ENCODE data around the gene CAPN9. TPM values are rescaled to one million over a fixed set of nuclear protein-coding genes. Genes with fewer than 3 reads are reported as not detected.

CAPN9 gene
- total and polyA plus RNA-seq, 9 of the 15 experiments (the other 6 are each of a cell fraction or from before 2014, with no cell fraction given) = not detected

DNA sequence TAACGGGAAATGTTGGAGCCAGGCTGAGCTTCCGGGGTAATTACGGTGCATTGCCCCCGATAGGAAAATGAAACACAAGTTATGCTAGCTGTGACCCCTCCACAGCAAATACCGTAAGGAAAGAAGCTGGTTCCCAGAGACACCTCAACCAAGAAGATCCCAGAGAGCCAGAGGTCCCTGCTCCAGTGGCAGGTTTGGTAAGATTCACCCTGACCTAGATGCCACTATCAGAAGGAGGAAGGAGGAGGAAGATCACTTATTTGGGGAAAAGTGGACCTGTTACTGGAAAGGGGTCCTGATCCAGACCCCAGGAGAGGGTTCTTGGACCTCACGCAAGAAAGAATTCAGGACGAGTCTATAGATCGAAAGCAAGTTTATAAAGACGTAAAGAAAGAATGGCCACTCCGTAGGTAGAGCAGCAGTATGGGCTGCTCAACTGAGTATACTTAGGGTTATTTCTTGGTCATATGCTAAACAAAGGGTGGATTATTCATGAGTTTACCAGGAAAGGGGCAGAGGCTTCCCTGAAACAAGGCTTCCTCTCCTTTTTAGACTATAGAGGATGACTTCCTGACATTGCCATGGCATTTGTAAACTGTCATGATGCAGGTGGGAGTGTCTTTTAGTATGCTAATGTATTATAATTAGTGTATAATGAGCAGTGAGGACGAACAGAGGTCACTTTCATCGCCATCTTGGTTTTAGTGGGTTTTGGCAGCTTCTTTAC is 7.5 kb upstream of the CAPN9 start (continued):
- TF ChIP-seq, protein P1, sequence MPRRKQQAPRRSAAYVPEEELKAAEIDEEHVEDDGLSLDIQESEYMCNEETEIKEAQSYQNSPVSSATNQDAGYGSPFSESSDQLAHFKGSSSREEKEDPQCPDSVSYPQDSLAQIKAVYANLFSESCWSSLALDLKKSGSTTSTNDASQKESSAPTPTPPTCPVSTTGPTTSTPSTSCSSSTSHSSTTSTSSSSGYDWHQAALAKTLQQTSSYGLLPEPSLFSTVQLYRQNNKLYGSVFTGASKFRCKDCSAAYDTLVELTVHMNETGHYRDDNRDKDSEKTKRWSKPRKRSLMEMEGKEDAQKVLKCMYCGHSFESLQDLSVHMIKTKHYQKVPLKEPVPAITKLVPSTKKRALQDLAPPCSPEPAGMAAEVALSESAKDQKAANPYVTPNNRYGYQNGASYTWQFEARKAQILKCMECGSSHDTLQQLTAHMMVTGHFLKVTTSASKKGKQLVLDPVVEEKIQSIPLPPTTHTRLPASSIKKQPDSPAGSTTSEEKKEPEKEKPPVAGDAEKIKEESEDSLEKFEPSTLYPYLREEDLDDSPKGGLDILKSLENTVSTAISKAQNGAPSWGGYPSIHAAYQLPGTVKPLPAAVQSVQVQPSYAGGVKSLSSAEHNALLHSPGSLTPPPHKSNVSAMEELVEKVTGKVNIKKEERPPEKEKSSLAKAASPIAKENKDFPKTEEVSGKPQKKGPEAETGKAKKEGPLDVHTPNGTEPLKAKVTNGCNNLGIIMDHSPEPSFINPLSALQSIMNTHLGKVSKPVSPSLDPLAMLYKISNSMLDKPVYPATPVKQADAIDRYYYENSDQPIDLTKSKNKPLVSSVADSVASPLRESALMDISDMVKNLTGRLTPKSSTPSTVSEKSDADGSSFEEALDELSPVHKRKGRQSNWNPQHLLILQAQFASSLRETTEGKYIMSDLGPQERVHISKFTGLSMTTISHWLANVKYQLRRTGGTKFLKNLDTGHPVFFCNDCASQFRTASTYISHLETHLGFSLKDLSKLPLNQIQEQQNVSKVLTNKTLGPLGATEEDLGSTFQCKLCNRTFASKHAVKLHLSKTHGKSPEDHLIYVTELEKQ (CRISPR knock-in tag; IDR thresholded peaks at IDR 0.05) = no peak
- TF ChIP-seq NFIX (CRISPR knock-in tag; IDR thresholded peaks at IDR 0.05; ENCODE audit: low read depth) = no peak
- TF ChIP-seq PCBP1 (IDR thresholded peaks at IDR 0.05; ENCODE audit: low read depth, low read length, poor library complexity, severe bottlenecking) = no peak
- TF ChIP-seq MYBL2 (IDR thresholded peaks at IDR 0.05; ENCODE audit: low read depth) = no peak
- no peak for TF ChIP-seq MYBL2 (CRISPR knock-in tag; IDR thresholded peaks at IDR 0.05; ENCODE audit: borderline replicate concordance)
- TF ChIP-seq, protein P2, sequence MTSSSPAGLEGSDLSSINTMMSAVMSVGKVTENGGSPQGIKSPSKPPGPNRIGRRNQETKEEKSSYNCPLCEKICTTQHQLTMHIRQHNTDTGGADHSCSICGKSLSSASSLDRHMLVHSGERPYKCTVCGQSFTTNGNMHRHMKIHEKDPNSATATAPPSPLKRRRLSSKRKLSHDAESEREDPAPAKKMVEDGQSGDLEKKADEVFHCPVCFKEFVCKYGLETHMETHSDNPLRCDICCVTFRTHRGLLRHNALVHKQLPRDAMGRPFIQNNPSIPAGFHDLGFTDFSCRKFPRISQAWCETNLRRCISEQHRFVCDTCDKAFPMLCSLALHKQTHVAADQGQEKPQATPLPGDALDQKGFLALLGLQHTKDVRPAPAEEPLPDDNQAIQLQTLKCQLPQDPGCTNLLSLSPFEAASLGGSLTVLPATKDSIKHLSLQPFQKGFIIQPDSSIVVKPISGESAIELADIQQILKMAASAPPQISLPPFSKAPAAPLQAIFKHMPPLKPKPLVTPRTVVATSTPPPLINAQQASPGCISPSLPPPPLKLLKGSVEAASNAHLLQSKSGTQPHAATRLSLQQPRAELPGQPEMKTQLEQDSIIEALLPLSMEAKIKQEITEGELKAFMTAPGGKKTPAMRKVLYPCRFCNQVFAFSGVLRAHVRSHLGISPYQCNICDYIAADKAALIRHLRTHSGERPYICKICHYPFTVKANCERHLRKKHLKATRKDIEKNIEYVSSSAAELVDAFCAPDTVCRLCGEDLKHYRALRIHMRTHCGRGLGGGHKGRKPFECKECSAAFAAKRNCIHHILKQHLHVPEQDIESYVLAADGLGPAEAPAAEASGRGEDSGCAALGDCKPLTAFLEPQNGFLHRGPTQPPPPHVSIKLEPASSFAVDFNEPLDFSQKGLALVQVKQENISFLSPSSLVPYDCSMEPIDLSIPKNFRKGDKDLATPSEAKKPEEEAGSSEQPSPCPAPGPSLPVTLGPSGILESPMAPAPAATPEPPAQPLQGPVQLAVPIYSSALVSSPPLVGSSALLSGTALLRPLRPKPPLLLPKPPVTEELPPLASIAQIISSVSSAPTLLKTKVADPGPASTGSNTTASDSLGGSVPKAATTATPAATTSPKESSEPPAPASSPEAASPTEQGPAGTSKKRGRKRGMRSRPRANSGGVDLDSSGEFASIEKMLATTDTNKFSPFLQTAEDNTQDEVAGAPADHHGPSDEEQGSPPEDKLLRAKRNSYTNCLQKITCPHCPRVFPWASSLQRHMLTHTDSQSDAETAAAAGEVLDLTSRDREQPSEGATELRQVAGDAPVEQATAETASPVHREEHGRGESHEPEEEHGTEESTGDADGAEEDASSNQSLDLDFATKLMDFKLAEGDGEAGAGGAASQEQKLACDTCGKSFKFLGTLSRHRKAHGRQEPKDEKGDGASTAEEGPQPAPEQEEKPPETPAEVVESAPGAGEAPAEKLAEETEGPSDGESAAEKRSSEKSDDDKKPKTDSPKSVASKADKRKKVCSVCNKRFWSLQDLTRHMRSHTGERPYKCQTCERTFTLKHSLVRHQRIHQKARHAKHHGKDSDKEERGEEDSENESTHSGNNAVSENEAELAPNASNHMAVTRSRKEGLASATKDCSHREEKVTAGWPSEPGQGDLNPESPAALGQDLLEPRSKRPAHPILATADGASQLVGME (CRISPR knock-in tag; IDR thresholded peaks at IDR 0.05) = no peak
- TF ChIP-seq SMARCE1 (IDR thresholded peaks at IDR 0.05) = no peak
- no peak for TF ChIP-seq DACH1 (IDR thresholded peaks at IDR 0.05; ENCODE audit: partially characterized antibody)
- no peak for TF ChIP-seq TOE1 (IDR thresholded peaks at IDR 0.05; ENCODE audit: borderline replicate concordance)
- TF ChIP-seq TOE1 (CRISPR knock-in tag; IDR thresholded peaks at IDR 0.05; ENCODE audit: borderline replicate concordance, low read depth) = no peak
- TF ChIP-seq EP300 (IDR thresholded peaks at IDR 0.05; ENCODE audit: low read length) = no peak
- TF ChIP-seq ZNF263 (CRISPR knock-in tag; IDR thresholded peaks at IDR 0.05; ENCODE audit: borderline replicate concordance) = no peak
- TF ChIP-seq FOSL1 (tag; conservative IDR thresholded peaks at IDR 0.05) = no peak
- TF ChIP-seq RBM39 (optimal IDR thresholded peaks at IDR 0.05; ENCODE audit: low read depth, low read length) = no peak
- no peak for TF ChIP-seq ZNF133 (CRISPR knock-in tag; IDR thresholded peaks at IDR 0.05)
- peak; percentile 63 for TF ChIP-seq TBP (optimal IDR thresholded peaks at IDR 0.05; ENCODE audit: low read depth, low read length)
- no peak for TF ChIP-seq SMARCA4 (IDR thresholded peaks at IDR 0.05)
- TF ChIP-seq ZBTB7A (IDR thresholded peaks at IDR 0.05; ENCODE audit: borderline replicate concordance, control insufficient read depth, low read depth, low read length) = no peak
- no peak for TF ChIP-seq RBM17 (IDR thresholded peaks at IDR 0.05; ENCODE audit: borderline replicate concordance, low read depth, low read length)
